ENCODE results near the gene SPTLC1.

GRCh38 chr9:92119586-92119985 lies 4.4 kb upstream of the SPTLC1 start:
- no peak for TF ChIP-seq CTCF (IDR thresholded peaks at IDR 0.05 in 4 of 5, conservative IDR thresholded peaks at IDR 0.05 in 1 of 5)
- TF ChIP-seq POLR2A (IDR thresholded peaks at IDR 0.05) = no peak
